Stomach (tissue), 19 donors: ENCODE results near the gene AVPR1A. TPM values are rescaled to one million over a fixed set of nuclear protein-coding genes. Genes with fewer than 3 reads are reported as not detected.

Source experiments
- DNase-seq, 2 donors: peaks; one replicate each; pipeline versions ENCODE4 v3.0.0 to v3.0.0-alpha.2; 2013 to 2019
- H3K27ac ChIP-seq, 5 donors: fragments of 200-600 bp in 4 of 5; sonication (generic) in 4 of 5; one replicate each; pipeline ENCODE4 v1.5.1; 2013 to 2019; ENCODE audit warnings: mild to moderate bottlenecking in 1 of 5, moderate library complexity in 1 of 5
- H3K27me3 ChIP-seq, 3 donors: fragments of 200-600 bp; sonication (generic); one replicate each; pipeline ENCODE4 v1.5.1; 2017 to 2019; ENCODE audit warnings: mixed run types in 1 of 3
- H3K36me3 ChIP-seq, 4 donors: fragments of 200-600 bp; sonication (generic); 1 replicate in 3 of 4; 2 replicates in 1 of 4; pipeline ENCODE4 v1.5.1; 2016 to 2019
- H3K4me1 ChIP-seq, 4 donors: fragments of 200-600 bp; sonication (generic); one replicate each; pipeline ENCODE4 v1.5.1; 2016 to 2019
- H3K4me3 ChIP-seq, 4 donors: fragments of 200-600 bp; sonication (generic) in 3 of 4; one replicate each; pipeline ENCODE4 v1.5.1; 2016 to 2019; ENCODE audit warnings: mild to moderate bottlenecking in 1 of 4
- H3K9me3 ChIP-seq, 4 donors: fragments of 200-600 bp; sonication (generic); one replicate each; pipeline ENCODE4 v1.5.1; 2016 to 2019
- EP300 ChIP-seq: sonication (generic); formaldehyde crosslinking; IDR thresholded peaks from one replicate; pipeline ENCODE4 v1.6.1; 2017; ENCODE audit warnings: antibody characterized with exemption
- POLR2A ChIP-seq, 4 donors: fragments of 450-650 bp; IDR thresholded peaks; one replicate each; pipeline ENCODE4 v1.6.1; 2016; ENCODE audit warnings: antibody characterized with exemption in 4 of 4, control low read depth in 2 of 4, mild to moderate bottlenecking in 1 of 4, moderate library complexity in 1 of 4
- POLR2AphosphoS5 ChIP-seq, 3 donors: sonication (generic); formaldehyde crosslinking; IDR thresholded peaks; one replicate each; pipeline ENCODE4 v1.6.1; 2016; ENCODE audit warnings: antibody characterized with exemption in 3 of 3
- WGBS, 5 donors: extraction: QIAGEN DNeasy Blood & Tissue Kit in 3 of 5; methylation state at CpG; one replicate each; pipeline versions ENCODE4 v1.1.5 to v1.1.7; 2013 to 2018; 5-methylcytosine and 5-hydroxymethylcytosine counted together
- intact Hi-C: fragments of 100-400 bp; cut with DNase I; formaldehyde crosslinking; loops from one replicate; pipeline ENCODE4 v1.15.1; 2023; ENCODE audit warnings: low total_unique reads
- long read RNA-seq, 10 donors: transcript quantifications; one replicate each; lab custom pipeline, GENCODE V29; 2026
- polyA plus RNA-seq, 3 donors: library from polyadenylated mRNA; stranded (reverse); fragments of 200-250 nt; gene quantifications; one replicate each; pipeline ENCODE4 v1.2.3, GENCODE V29; 2013
- total RNA-seq, 5 donors: library from RNA; depleted of rRNA; stranded (reverse); fragments of >200 nt; gene quantifications; one replicate each; pipeline versions ENCODE4 v1.1.0 to v1.2.3, GENCODE V29; 2014 to 2016
- TF ChIP-seq, protein P1 (sequence below), 7 experiments: fragments of 450-650 bp in 4 of 7; fragments of 200-600 bp in 3 of 7; sonication (generic) in 3 of 7; IDR thresholded peaks; one replicate each; pipeline ENCODE4 v1.5.1; 2016 to 2019; ENCODE audit warnings: antibody characterized with exemption in 7 of 7, control low read depth in 2 of 7, mild to moderate bottlenecking in 1 of 7
- donor health status: healthy with polysubstance abuse.
- donor health status: Bipolar disorder and iron deficiency.
- donor health status: healthy.

AVPR1A gene
- 10 to 100 TPM in 1 of 5 donors, 1 to 10 TPM in 3, not detected in 1; 2.9 to 20.9 (median 5.4) TPM for total RNA-seq
- under 1 TPM; 0.15 to 0.30 (median 0.25) TPM for polyA plus RNA-seq
- long read RNA-seq, donor 1, result 0 reads
- long read RNA-seq, donor 2, result 0 reads
- long read RNA-seq, donor 3, result 0 reads
- long read RNA-seq, donor 4, result 0 reads
- long read RNA-seq, donor 5, full-length matches to known transcripts, result 2 of 2 reads
- long read RNA-seq, donor 5, partial matches to known transcripts, result 0 of 2 reads
- long read RNA-seq, donor 5, other reads (novel, unspliced or antisense), result 0 of 2 reads
- long read RNA-seq, donor 6, full-length matches to known transcripts, result 5 of 5 reads
- long read RNA-seq, donor 6, partial matches to known transcripts, result 0 of 5 reads
- long read RNA-seq, donor 6, other reads (novel, unspliced or antisense), result 0 of 5 reads
- long read RNA-seq, donor 7, full-length matches to known transcripts, result 2 of 2 reads
- long read RNA-seq, donor 7, partial matches to known transcripts, result 0 of 2 reads
- long read RNA-seq, donor 7, other reads (novel, unspliced or antisense), result 0 of 2 reads
- long read RNA-seq, donor 8, result 0 reads
- long read RNA-seq, donor 9, full-length matches to known transcripts, result 2 of 2 reads
- long read RNA-seq, donor 9, partial matches to known transcripts, result 0 of 2 reads
- long read RNA-seq, donor 9, other reads (novel, unspliced or antisense), result 0 of 2 reads
- long read RNA-seq, donor 10, result 0 reads

GRCh38 chr12:63150713-63151622, at the start of gene AVPR1A:
AVPR1A (minus strand) TSS chr12:63151201; CDS start chr12:63150836, 365 bp downstream.
- Histone ChIP-seq H3K27ac (peak within 1 kb of the TSS in 4 of 5 donors; percentile 26 to 53 (median 38)), H3K36me3 (no peaks in the 10 kb centered on the region), H3K27me3 (peaks cover 13 to 95% (median 35%) of the 10 kb centered on the region in 3 donors), H3K4me3 (peak within 1 kb of the TSS; percentile 37 to 54 (median 42)), H3K9me3 (peaks cover 0 to 10% (median 0%) of the 10 kb centered on the region in 4 donors), H3K4me1 (peaks cover 20 to 30% (median 25%) of the 10 kb centered on the region in 4 donors)
- 1 to 9% (median 2%) methylated on average over 34 to 64 of the region's 64 CpGs for WGBS, 5 donors
- TF ChIP-seq, protein P1, sequence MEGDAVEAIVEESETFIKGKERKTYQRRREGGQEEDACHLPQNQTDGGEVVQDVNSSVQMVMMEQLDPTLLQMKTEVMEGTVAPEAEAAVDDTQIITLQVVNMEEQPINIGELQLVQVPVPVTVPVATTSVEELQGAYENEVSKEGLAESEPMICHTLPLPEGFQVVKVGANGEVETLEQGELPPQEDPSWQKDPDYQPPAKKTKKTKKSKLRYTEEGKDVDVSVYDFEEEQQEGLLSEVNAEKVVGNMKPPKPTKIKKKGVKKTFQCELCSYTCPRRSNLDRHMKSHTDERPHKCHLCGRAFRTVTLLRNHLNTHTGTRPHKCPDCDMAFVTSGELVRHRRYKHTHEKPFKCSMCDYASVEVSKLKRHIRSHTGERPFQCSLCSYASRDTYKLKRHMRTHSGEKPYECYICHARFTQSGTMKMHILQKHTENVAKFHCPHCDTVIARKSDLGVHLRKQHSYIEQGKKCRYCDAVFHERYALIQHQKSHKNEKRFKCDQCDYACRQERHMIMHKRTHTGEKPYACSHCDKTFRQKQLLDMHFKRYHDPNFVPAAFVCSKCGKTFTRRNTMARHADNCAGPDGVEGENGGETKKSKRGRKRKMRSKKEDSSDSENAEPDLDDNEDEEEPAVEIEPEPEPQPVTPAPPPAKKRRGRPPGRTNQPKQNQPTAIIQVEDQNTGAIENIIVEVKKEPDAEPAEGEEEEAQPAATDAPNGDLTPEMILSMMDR (IDR thresholded peaks at IDR 0.05), result no peak
- peak in 1 of 3 donors; percentile 38 for TF ChIP-seq POLR2AphosphoS5 (IDR thresholded peaks at IDR 0.05)
- peak in 1 of 2 donors; percentile 58 for DNase-seq
- intact Hi-C loops, result no loop called here

- Histone ChIP-seq H3K27me3 (no peaks in the 10 kb centered on the region), H3K36me3 (no peaks in the 10 kb centered on the region), H3K27ac (no peak overlapping the region), H3K4me1 (peaks cover 0 to 6% (median 0%) of the 10 kb centered on the region in 4 donors), H3K9me3 (peaks cover 0 to 5% (median 0%) of the 10 kb centered on the region in 4 donors), H3K4me3 (no peak overlapping the region)
- 45 to 63% (median 56%) methylated on average over 6 to 7 of the region's 7 CpGs for WGBS, 5 donors
- intact Hi-C loops, result no loop called here
- no peak for TF ChIP-seq POLR2A (IDR thresholded peaks at IDR 0.05)
- no peak for TF ChIP-seq EP300
- TF ChIP-seq POLR2AphosphoS5 (IDR thresholded peaks at IDR 0.05), result no peak
- TF ChIP-seq, protein P1 (IDR thresholded peaks at IDR 0.05), result no peak
- peak in 1 of 2 donors; percentile 12 for DNase-seq
Observed at GRCh38 chr12:63196168-63196567, 45.2 kb upstream of the AVPR1A start.

- no peak for DNase-seq
Observed at GRCh38 chr12:63179224-63179623, 28.2 kb upstream of the AVPR1A start.

More at GRCh38 chr12:63179224-63179623, 28.2 kb upstream of the AVPR1A start:
- no peaks in the 10 kb centered on the region for H3K4me1 ChIP-seq
- H3K27ac ChIP-seq, result no peak overlapping the region
- intact Hi-C loops, result no loop called here
- peaks cover 9 to 51% (median 41%) of the 10 kb centered on the region in 4 donors for H3K9me3 ChIP-seq
- H3K4me3 ChIP-seq, result no peak overlapping the region
- no peaks in the 10 kb centered on the region for H3K36me3 ChIP-seq
- no peak for TF ChIP-seq EP300
- TF ChIP-seq, protein P1 (IDR thresholded peaks at IDR 0.05), result no peak
- TF ChIP-seq POLR2A (IDR thresholded peaks at IDR 0.05), result no peak
- no peak for TF ChIP-seq POLR2AphosphoS5 (IDR thresholded peaks at IDR 0.05)
- 69 to 75% (median 70%) methylated on average over 2 of the region's 2 CpGs for WGBS, 5 donors
- H3K27me3 ChIP-seq, result no peaks in the 10 kb centered on the region
